IMR-90 (cell line): ENCODE measurements around the gene RABGAP1. TPM values are rescaled to one million over a fixed set of nuclear protein-coding genes. Genes with fewer than 3 reads are reported as not detected.

Experiments
- ATAC-seq: fragments of 200-7000 bp; cut with Tn5 transposase; 2 replicates; pipeline ENCODE4 v1.9.1; 2020; ENCODE audit warnings: low read depth, mild to moderate bottlenecking, moderate library complexity
- BruUV-seq: library from RNA; stranded (reverse); fragments of 400-500 nt; replicated peaks from 2 replicates; lab custom pipeline; 2021; lab: Mats Ljungman, UMichigan
- CTCF ChIA-PET: fragments of 300-600 bp; formaldehyde crosslinking; extraction: SDS; loops from one replicate; lab custom pipeline; 2021; ENCODE audit warnings: antibody characterized with exemption; lab: Yijun Ruan, JAX
- POLR2A ChIA-PET: fragments of 300-600 bp; sonication (Branson Sonifier 250); formaldehyde crosslinking; loops from one replicate; lab custom pipeline; 2022; ENCODE audit warnings: antibody characterized with exemption; ENCODE audit not compliant: unreplicated experiment; lab: Charles Lee
- DNase-seq: peaks from one replicate; pipeline ENCODE4 v3.0.0; 2013
- H2AFZ ChIP-seq: replicated peaks from 2 replicates; pipeline ENCODE3; 2013; ENCODE audit warnings: low read length, mild to moderate bottlenecking; ENCODE audit not compliant: poor library complexity
- H2AK5ac ChIP-seq: 2 replicates; pipeline ENCODE4 v1.6.1; 2013; ENCODE audit warnings: low read depth, low read length, inconsistent platforms
- H2AK9ac ChIP-seq: replicated peaks from 2 replicates; pipeline ENCODE3; 2013; ENCODE audit warnings: mild to moderate bottlenecking, low read depth, low read length, moderate library complexity; ENCODE audit not compliant: poor library complexity
- H2BK120ac ChIP-seq: 2 replicates; pipeline ENCODE4 v1.6.1; 2013; ENCODE audit warnings: low read depth, low read length, inconsistent platforms
- H2BK15ac ChIP-seq: 3 replicates; pipeline ENCODE4 v1.6.1; 2013; ENCODE audit warnings: low read depth, low read length, inconsistent platforms
- H2BK20ac ChIP-seq: 2 replicates; pipeline ENCODE4 v1.6.1; 2013; ENCODE audit warnings: low read depth, mild to moderate bottlenecking, inconsistent platforms, low read length, moderate library complexity
- H2BK5ac ChIP-seq: 2 replicates; pipeline ENCODE4 v1.6.1; 2013; ENCODE audit warnings: mild to moderate bottlenecking, low read depth, low read length, inconsistent platforms; ENCODE audit not compliant: poor library complexity, severe bottlenecking
- H3K14ac ChIP-seq: replicated peaks from 2 replicates; pipeline ENCODE4 v1.6.1; 2013; ENCODE audit warnings: low read depth, low read length, inconsistent platforms
- H3K18ac ChIP-seq: 2 replicates; pipeline ENCODE4 v1.6.1; 2013; ENCODE audit warnings: low read depth, low read length, control low read depth
- H3K23ac ChIP-seq: 2 replicates; pipeline ENCODE4 v1.6.1; 2013; ENCODE audit warnings: low read depth, low read length, inconsistent platforms
- H3K27ac ChIP-seq: 2 replicates; pipeline ENCODE4 v1.5.1; 2013; ENCODE audit warnings: mild to moderate bottlenecking, control low read depth, low read length; ENCODE audit not compliant: insufficient read depth
- H3K27me3 ChIP-seq: 2 replicates; pipeline ENCODE4 v1.6.1; 2013; ENCODE audit warnings: low read length; ENCODE audit not compliant: control insufficient read depth, insufficient read depth
- H3K36me3 ChIP-seq: 2 replicates; pipeline ENCODE4 v1.6.1; 2013; ENCODE audit warnings: low read length, mixed read lengths; ENCODE audit not compliant: control insufficient read depth, insufficient read depth
- H3K4ac ChIP-seq: 2 replicates; pipeline ENCODE4 v1.6.1; 2013; ENCODE audit warnings: low read depth, low read length, inconsistent platforms
- H3K4me1 ChIP-seq: 2 replicates; pipeline ENCODE4 v1.6.1; 2013; ENCODE audit warnings: low read length, mixed read lengths; ENCODE audit not compliant: control insufficient read depth, insufficient read depth
- H3K4me2 ChIP-seq: 2 replicates; pipeline ENCODE4 v1.6.1; 2013; ENCODE audit warnings: low read depth, mild to moderate bottlenecking, control low read depth, low read length, moderate library complexity
- H3K4me3 ChIP-seq: 2 replicates; pipeline ENCODE4 v1.5.1; 2013; ENCODE audit warnings: low read depth, mild to moderate bottlenecking, control low read depth, low read length, moderate library complexity; ENCODE audit not compliant: insufficient read depth
- H3K56ac ChIP-seq: 2 replicates; pipeline ENCODE4 v1.6.1; 2013; ENCODE audit warnings: low read length, inconsistent platforms; ENCODE audit not compliant: insufficient read depth; ENCODE audit errors: extremely low read depth
- H3K79me1 ChIP-seq, 2 experiments: 2 replicates each; pipeline ENCODE4 v1.6.1; 2013; ENCODE audit warnings: low read length in 2 of 2, inconsistent platforms in 1 of 2, low read depth in 1 of 2
- H3K9ac ChIP-seq: 2 replicates; pipeline ENCODE4 v1.6.1; 2013; ENCODE audit warnings: low read depth, low read length, control low read depth
- H3K9me1 ChIP-seq: 2 replicates; pipeline ENCODE4 v1.6.1; 2013; ENCODE audit warnings: low read length, inconsistent platforms; ENCODE audit not compliant: insufficient read depth
- H3K9me3 ChIP-seq: 2 replicates; pipeline ENCODE4 v1.6.1; 2013; ENCODE audit warnings: low read length; ENCODE audit not compliant: control insufficient read depth, insufficient read depth
- H4K20me1 ChIP-seq: 2 replicates; pipeline ENCODE4 v1.6.1; 2013; ENCODE audit warnings: low read length, inconsistent platforms; ENCODE audit not compliant: insufficient read depth
- H4K5ac ChIP-seq: 2 replicates; pipeline ENCODE4 v1.6.1; 2013; ENCODE audit warnings: mild to moderate bottlenecking, low read depth, low read length, control low read depth
- H4K8ac ChIP-seq, 2 experiments: 2 replicates each; pipeline ENCODE4 v1.6.1; 2013; ENCODE audit warnings: low read depth in 2 of 2, low read length in 2 of 2, control low read depth in 1 of 2, inconsistent platforms in 1 of 2
- H4K91ac ChIP-seq: 2 replicates; pipeline ENCODE4 v1.6.1; 2013; ENCODE audit warnings: low read depth, low read length, inconsistent platforms; ENCODE audit not compliant: insufficient read depth
- BHLHE40 ChIP-seq: fragments of 150-350 bp; IDR thresholded peaks from 2 replicates; pipeline ENCODE4 v1.6.1; 2016; ENCODE audit warnings: mild to moderate bottlenecking, low read depth, low read length
- CTCF ChIP-seq: conservative IDR thresholded peaks from 2 replicates; pipeline ENCODE4 v1.5.1; 2012; ENCODE audit warnings: mild to moderate bottlenecking, low read depth, low read length, improper control_type of control experiment
- FOS ChIP-seq: fragments of 150-350 bp; IDR thresholded peaks from 2 replicates; pipeline ENCODE4 v1.6.1; 2016; ENCODE audit warnings: low read depth, low read length
- MAFK ChIP-seq: IDR thresholded peaks from 2 replicates; pipeline ENCODE4 v1.6.1; 2012; ENCODE audit warnings: low read depth, low read length, improper control_type of control experiment
- MAZ ChIP-seq: IDR thresholded peaks from 2 replicates; pipeline ENCODE4 v1.6.1; 2012; ENCODE audit warnings: low read depth, mild to moderate bottlenecking, low read length, improper control_type of control experiment, moderate library complexity, borderline replicate concordance
- MXI1 ChIP-seq: IDR thresholded peaks from 2 replicates; pipeline ENCODE4 v1.6.1; 2012; ENCODE audit warnings: low read depth, mild to moderate bottlenecking, low read length, moderate library complexity, borderline replicate concordance
- NFE2L2 ChIP-seq: fragments of 150-350 bp; IDR thresholded peaks from 2 replicates; pipeline ENCODE4 v1.6.1; 2016; ENCODE audit warnings: low read depth, mild to moderate bottlenecking, low read length
- RCOR1 ChIP-seq: IDR thresholded peaks from 2 replicates; pipeline ENCODE4 v1.6.1; 2012; ENCODE audit warnings: mild to moderate bottlenecking, low read length, improper control_type of control experiment; ENCODE audit not compliant: insufficient replicate concordance
- SMC3 ChIP-seq: fragments of 150-350 bp; IDR thresholded peaks from 2 replicates; pipeline ENCODE4 v1.6.1; 2016; ENCODE audit warnings: low read depth, mild to moderate bottlenecking, antibody characterized with exemption, low read length, moderate library complexity
- WGBS, 2 experiments: methylation state at CpG; one replicate each; pipeline versions ENCODE4 v1.1.5 to v1.1.7; 2013; ENCODE audit warnings: missing lambda C conversion rate in 2 of 2; ENCODE audit not compliant: insufficient read length in 1 of 2; ENCODE audit errors: extremely low coverage in 2 of 2; 5-methylcytosine and 5-hydroxymethylcytosine counted together
- dilution Hi-C: fragments of 300-500 bp; cut with HindIII; formaldehyde crosslinking; loops from one replicate; pipeline ENCODE4 v1.14.3; 2018; ENCODE audit warnings: low sequenced_read_pairs; ENCODE audit not compliant: unreplicated experiment
- in situ Hi-C: fragments of 300-500 bp; cut with MboI; formaldehyde crosslinking; loops from 3 replicates; pipeline ENCODE4 v1.14.3; 2019; ENCODE audit warnings: low sequenced_read_pairs, inconsistent platforms, mixed read lengths
- intact Hi-C: fragments of 100-400 bp; cut with micrococcal nuclease; formaldehyde crosslinking; loops from 2 replicates; pipeline ENCODE4 v1.10.0; 2022
- polyA plus RNA-seq, 3 experiments: library from polyadenylated mRNA; depleted of rRNA; stranded (reverse); fragments of >200 nt; gene quantifications; 2 replicates each; pipeline ENCODE4 v1.2.3, GENCODE V29; 2012; ENCODE audit warnings: low replicate concordance in 1 of 3
- total RNA-seq: library from RNA; depleted of rRNA; stranded (reverse); fragments of >200 nt; gene quantifications from 2 replicates; pipeline ENCODE4 v1.2.3, GENCODE V29; 2012

Gene RABGAP1
- total and polyA plus RNA-seq, 2 of the 4 experiments (the other 2 are of a cell fraction) = 20.0 to 53.9 TPM

- H3K18ac ChIP-seq = no peak overlapping the region
- H3K4me1 ChIP-seq = peaks cover 5% of the 10 kb centered on the region
- ATAC-seq = no peak
- H4K5ac ChIP-seq = no peak overlapping the region
- dilution Hi-C loops (no loop called here), in situ Hi-C loops (no loop called here), intact Hi-C loops (no loop called here)
- no peak overlapping the region for H2AFZ ChIP-seq
- peaks cover 15% of the 10 kb centered on the region; the same call in 1 of the 2 replicates for H4K20me1 ChIP-seq
- no peak overlapping the region for H3K4me3 ChIP-seq
- H2BK120ac ChIP-seq = no peak overlapping the region
- H3K9ac ChIP-seq = no peak overlapping the region
- no TSS peak for BruUV-seq
- no peak overlapping the region for H3K14ac ChIP-seq
- no peak overlapping the region for H3K23ac ChIP-seq
- no peak for TF ChIP-seq MAFK
- no peak for TF ChIP-seq NFE2L2
- no peak for TF ChIP-seq RCOR1
- no peak for TF ChIP-seq MXI1
- no peak for TF ChIP-seq SMC3
- no peak for TF ChIP-seq BHLHE40
- no peak for TF ChIP-seq FOS
- TF ChIP-seq MAZ = no peak
- TF ChIP-seq CTCF = no peak
- no peak overlapping the region for H2AK5ac ChIP-seq
- H3K56ac ChIP-seq = no peak overlapping the region
- H3K9me1 ChIP-seq = no peaks in the 10 kb centered on the region
- no peak overlapping the region for H4K91ac ChIP-seq
- no peak overlapping the region for H3K27ac ChIP-seq
- H2BK15ac ChIP-seq = no peak overlapping the region
- no CpG with 5 or more reads among the region's 4 CpGs for WGBS, 2 experiments
- CTCF ChIA-PET = no interaction called here
- no peaks in the 10 kb centered on the region for H3K9me3 ChIP-seq
- no peak for DNase-seq
- H3K27me3 ChIP-seq = no peaks in the 10 kb centered on the region
- no peak overlapping the region for H2BK20ac ChIP-seq
- no peak overlapping the region for H4K8ac ChIP-seq
- H2AK9ac ChIP-seq = no peak overlapping the region
- no peak overlapping the region for H3K4me2 ChIP-seq
- peaks cover 15% of the 10 kb centered on the region for H3K36me3 ChIP-seq
- POLR2A ChIA-PET = no interaction called here
- H3K79me1 ChIP-seq = peaks cover 11 to 35% of the 10 kb centered on the region in 2 experiments
- H2BK5ac ChIP-seq = no peak overlapping the region
- no peak overlapping the region for H3K4ac ChIP-seq
These were observed 1.2 kb upstream of the RABGAP1 start for GRCh38 chr9:122939601-122940000.
